22Rv1 (cell line): ENCODE results near the gene SLC22A15.

ENCODE experiments used
- CTCF ChIP-seq: fragments of 450-650 bp; IDR thresholded peaks from 2 replicates; pipeline ENCODE4 v1.5.1; 2017; ENCODE audit warnings: mild to moderate bottlenecking
- ZFX ChIP-seq: fragments of 450-650 bp; IDR thresholded peaks from 2 replicates; pipeline ENCODE4 v1.6.1; 2017; ENCODE audit warnings: antibody characterized with exemption, borderline replicate concordance

GRCh38 chr1:115982400-115982799 is 6.1 kb downstream of the SLC22A15 start:
- no peak for TF ChIP-seq CTCF
- TF ChIP-seq ZFX = no peak
